Measurements from ENCODE around the gene PTK7. TPM values are rescaled to one million over a fixed set of nuclear protein-coding genes. Genes with fewer than 3 reads are reported as not detected.

Gene PTK7
- total and polyA plus RNA-seq, 2 donors from 2014 or later, result 26.0 to 55.2 TPM

GRCh38 chr6:43125555-43125954 is 49.4 kb downstream of the PTK7 start:
- no peak overlapping the region for H3K9ac ChIP-seq (ENCODE audit: low read length in 3 of 3)
- intact Hi-C loops (cut with DNase I), result no loop called here
- FAIRE-seq (no peak), DNase-seq (peak in 1 of 5 donors; percentile 26)
- H3K4me1 ChIP-seq (ENCODE audit: control insufficient read depth in 2 of 3, insufficient read depth in 2 of 3, low read depth in 1 of 3, low read length in 3 of 3), result peaks cover 0 to 16% (median 0%) of the 10 kb centered on the region in 3 donors
- H3K27me3 ChIP-seq (ENCODE audit: control insufficient read depth, insufficient read depth, low read length), result no peaks in the 10 kb centered on the region
- H3K36me3 ChIP-seq (ENCODE audit: control insufficient read depth in 2 of 3, insufficient read depth in 3 of 3, low read length in 3 of 3), result no peaks in the 10 kb centered on the region
- no peak for TF ChIP-seq CTCF (IDR thresholded peaks at IDR 0.05; ENCODE audit: borderline replicate concordance, extremely low read depth, insufficient read depth)
- no peak overlapping the region for H3K4me3 ChIP-seq (ENCODE audit: low read length in 3 of 3)
- no peaks in the 10 kb centered on the region for H3K9me3 ChIP-seq (ENCODE audit: control insufficient read depth in 2 of 3, insufficient read depth in 1 of 3, low read length in 3 of 3)
- H3K27ac ChIP-seq (ENCODE audit: low read depth in 2 of 2, low read length in 2 of 2), result no peak overlapping the region

GRCh38 chr6:43127180-43127579 is 51.1 kb downstream of the PTK7 start:
- intact Hi-C loops (cut with DNase I), result no loop called here
- Histone ChIP-seq H3K27me3 (ENCODE audit: control insufficient read depth, insufficient read depth, low read length) (no peaks in the 10 kb centered on the region), H3K36me3 (ENCODE audit: control insufficient read depth in 2 of 3, insufficient read depth in 3 of 3, low read length in 3 of 3) (no peaks in the 10 kb centered on the region), H3K27ac (ENCODE audit: low read depth in 2 of 2, low read length in 2 of 2) (no peak overlapping the region), H3K9ac (ENCODE audit: low read length in 3 of 3) (no peak overlapping the region), H3K9me3 (ENCODE audit: control insufficient read depth in 2 of 3, insufficient read depth in 1 of 3, low read length in 3 of 3) (no peaks in the 10 kb centered on the region), H3K4me3 (ENCODE audit: low read length in 3 of 3) (no peak overlapping the region), H3K4me1 (ENCODE audit: control insufficient read depth in 2 of 3, insufficient read depth in 2 of 3, low read depth in 1 of 3, low read length in 3 of 3) (peaks cover 0 to 11% (median 0%) of the 10 kb centered on the region in 3 donors)
- peak; percentile 39 to 76 (median 54) for DNase-seq
- no peak for FAIRE-seq
- TF ChIP-seq CTCF (IDR thresholded peaks at IDR 0.05; ENCODE audit: borderline replicate concordance, extremely low read depth, insufficient read depth), result no peak

GRCh38 chr6:43127877-43128276 is 51.8 kb downstream of the PTK7 start:
- intact Hi-C loops (cut with DNase I), result no loop called here

More at GRCh38 chr6:43127877-43128276, 51.8 kb downstream of the PTK7 start:
- H3K4me3 ChIP-seq (ENCODE audit: low read length in 3 of 3), result no peak overlapping the region
- no peak overlapping the region for H3K9ac ChIP-seq (ENCODE audit: low read length in 3 of 3)
- no peaks in the 10 kb centered on the region for H3K9me3 ChIP-seq (ENCODE audit: control insufficient read depth in 2 of 3, insufficient read depth in 1 of 3, low read length in 3 of 3)
- FAIRE-seq (no peak), DNase-seq (peak in 3 of 5 donors; percentile 23 to 57 (median 31))
- TF ChIP-seq CTCF (IDR thresholded peaks at IDR 0.05; ENCODE audit: borderline replicate concordance, extremely low read depth, insufficient read depth), result no peak
- H3K4me1 ChIP-seq (ENCODE audit: control insufficient read depth in 2 of 3, insufficient read depth in 2 of 3, low read depth in 1 of 3, low read length in 3 of 3), result peaks cover 0 to 11% (median 0%) of the 10 kb centered on the region in 3 donors
- no peak overlapping the region for H3K27ac ChIP-seq (ENCODE audit: low read depth in 2 of 2, low read length in 2 of 2)
- H3K27me3 ChIP-seq (ENCODE audit: control insufficient read depth, insufficient read depth, low read length), result no peaks in the 10 kb centered on the region
- peaks cover 0 to 1% (median 0%) of the 10 kb centered on the region in 3 donors for H3K36me3 ChIP-seq (ENCODE audit: control insufficient read depth in 2 of 3, insufficient read depth in 3 of 3, low read length in 3 of 3)
